Left lung (tissue), 10 donors: ENCODE results near the gene RSPO4. TPM values are rescaled to one million over a fixed set of nuclear protein-coding genes. Genes with fewer than 3 reads are reported as not detected.

ENCODE experiments used
- ATAC-seq: fragments of 200-7000 bp; cut with Tn5 transposase; one replicate; pipeline ENCODE4 v1.9.1; 2020; ENCODE audit warnings: moderate library complexity
- DNase-seq, 4 donors: peaks; one replicate each; pipeline ENCODE4 v3.0.0-alpha.2; 2013 to 2020
- H3K27ac ChIP-seq, 2 donors: fragments of 200-600 bp; sonication (generic) in 1 of 2; one replicate each; pipeline versions ENCODE4 v1.5.0 to v1.8.0; 2020 to 2021
- H3K27me3 ChIP-seq, 2 donors: fragments of 200-600 bp; sonication (generic) in 1 of 2; one replicate each; pipeline versions ENCODE4 v1.5.0 to v1.8.0; 2020 to 2021
- H3K36me3 ChIP-seq, 2 donors: fragments of 200-600 bp; sonication (generic) in 1 of 2; one replicate each; pipeline versions ENCODE4 v1.5.0 to v1.8.0; 2020 to 2021
- H3K4me1 ChIP-seq, 2 donors: fragments of 200-600 bp; one replicate each; pipeline ENCODE4 v1.8.0; 2021
- H3K4me3 ChIP-seq, 2 donors: fragments of 200-600 bp; sonication (generic) in 1 of 2; one replicate each; pipeline versions ENCODE4 v1.5.0 to v1.8.0; 2020 to 2021; ENCODE audit warnings: mild to moderate bottlenecking in 1 of 2
- H3K9me3 ChIP-seq, 2 donors: fragments of 200-600 bp; sonication (generic) in 1 of 2; one replicate each; pipeline versions ENCODE4 v1.5.0 to v1.8.0; 2020 to 2021
- CTCF ChIP-seq, 2 donors: fragments of 200-600 bp; sonication (generic) in 1 of 2; IDR thresholded peaks; one replicate each; pipeline versions ENCODE4 v1.5.0 to v1.8.0; 2021; ENCODE audit warnings: antibody characterized with exemption in 2 of 2
- intact Hi-C, 2 donors: fragments of 100-400 bp; cut with DNase I; formaldehyde crosslinking; loops; one replicate each; pipeline versions ENCODE4 v1.11.2 to v1.14.2; 2022
- polyA plus RNA-seq, 6 donors: library from polyadenylated mRNA; unstranded; fragments of 120-200 nt; gene quantifications; one replicate each; pipeline ENCODE4 v1.2.1, GENCODE V29; 2013; ENCODE audit not compliant: insufficient read length in 6 of 6
- total RNA-seq, 2 donors: library from RNA; stranded (reverse); fragmentation: NEBNext Ultra II Directional; extraction: Animal tissue kit (Norgen Biotek cat#: 25700); gene quantifications; one replicate each; pipeline ENCODE4 v1.2.1, GENCODE V29; 2021
- donor health status: DM: no; HTN: yes; CAD: no.
- donor health status: DM: no; HTN: no; CAD: no.

Gene RSPO4
- total and polyA plus RNA-seq, 8 donors = 2.2 to 6.1 (median 3.4) TPM

- H3K27me3 ChIP-seq = peaks cover 13 to 62% of the 10 kb centered on the region in 2 donors
- H3K4me1 ChIP-seq = no peaks in the 10 kb centered on the region
- no peak overlapping the region for H3K27ac ChIP-seq
- ATAC-seq = no peak
- no peak for DNase-seq
- H3K36me3 ChIP-seq = no peaks in the 10 kb centered on the region
- TF ChIP-seq CTCF (IDR thresholded peaks at IDR 0.05) = no peak
- no peak overlapping the region for H3K4me3 ChIP-seq
- intact Hi-C loops = no loop called here
- no peaks in the 10 kb centered on the region for H3K9me3 ChIP-seq
Observed at GRCh38 chr20:1001116-1001515, 995 bp downstream of the RSPO4 start.

- no peak for TF ChIP-seq CTCF (IDR thresholded peaks at IDR 0.05)
- no peak for ATAC-seq
- DNase-seq = peak in 2 of 4 donors; percentile 36 to 58
- Histone ChIP-seq H3K9me3 (no peaks in the 10 kb centered on the region), H3K36me3 (no peaks in the 10 kb centered on the region), H3K4me3 (no peak overlapping the region), H3K4me1 (no peaks in the 10 kb centered on the region), H3K27ac (no peak overlapping the region), H3K27me3 (peaks cover 13 to 40% of the 10 kb centered on the region in 2 donors)
- intact Hi-C loops = no loop called here
Observed at GRCh38 chr20:998231-998830, 3.8 kb downstream of the RSPO4 start.

GRCh38 chr20:997486-997885, 4.6 kb downstream of the RSPO4 start:
- TF ChIP-seq CTCF (IDR thresholded peaks at IDR 0.05) = no peak
- no peak for DNase-seq
- Histone ChIP-seq H3K4me1 (no peaks in the 10 kb centered on the region), H3K9me3 (no peaks in the 10 kb centered on the region), H3K27ac (no peak overlapping the region), H3K27me3 (peaks cover 9 to 36% of the 10 kb centered on the region in 2 donors), H3K4me3 (no peak overlapping the region), H3K36me3 (no peaks in the 10 kb centered on the region)
- no peak for ATAC-seq
- intact Hi-C loops = no loop called here

GRCh38 chr20:997016-997415, 5.1 kb downstream of the RSPO4 start:
- no peak overlapping the region for H3K27ac ChIP-seq
- H3K36me3 ChIP-seq = no peaks in the 10 kb centered on the region
- peaks cover 8 to 36% of the 10 kb centered on the region in 2 donors for H3K27me3 ChIP-seq
- intact Hi-C loops = no loop called here
- H3K4me3 ChIP-seq = no peak overlapping the region
- ATAC-seq (no peak), DNase-seq (no peak)
- no peak for TF ChIP-seq CTCF (IDR thresholded peaks at IDR 0.05)
- H3K9me3 ChIP-seq = no peaks in the 10 kb centered on the region
- H3K4me1 ChIP-seq = no peaks in the 10 kb centered on the region

- peaks cover 0 to 31% of the 10 kb centered on the region in 2 donors for H3K27me3 ChIP-seq
- no peak overlapping the region for H3K4me3 ChIP-seq
- TF ChIP-seq CTCF (IDR thresholded peaks at IDR 0.05) = no peak
- DNase-seq (no peak), ATAC-seq (no peak)
- no peaks in the 10 kb centered on the region for H3K36me3 ChIP-seq
- intact Hi-C loops = no loop called here
- no peak overlapping the region for H3K27ac ChIP-seq
- no peaks in the 10 kb centered on the region for H3K9me3 ChIP-seq
- H3K4me1 ChIP-seq = no peaks in the 10 kb centered on the region
Observed at GRCh38 chr20:995170-995569, 6.9 kb downstream of the RSPO4 start.
